ENCODE measurements around the gene CADM1.

The CADM1 gene

GRCh38 chr11:115393950-115394349 lies 110.3 kb downstream of the CADM1 start:
- no peak for DNase-seq

GRCh38 chr11:115391598-115391997 lies 112.6 kb downstream of the CADM1 start:
- DNase-seq: no peak

GRCh38 chr11:115391160-115391559 lies 113.1 kb downstream of the CADM1 start:
- DNase-seq: no peak

GRCh38 chr11:115390441-115390840 lies 113.8 kb downstream of the CADM1 start:
- no peak for DNase-seq

GRCh38 chr11:115389790-115390189 lies 114.4 kb downstream of the CADM1 start:
- DNase-seq: no peak

- no peak for DNase-seq
Measured at GRCh38 chr11:115385226-115385625, 119.0 kb downstream of the CADM1 start.

- no peak for DNase-seq
Measured at GRCh38 chr11:115384236-115384635, 120.0 kb downstream of the CADM1 start.

- DNase-seq: no peak
Measured at GRCh38 chr11:115383431-115383830, 120.8 kb downstream of the CADM1 start.

GRCh38 chr11:115379528-115379927 lies 124.7 kb downstream of the CADM1 start:
- DNase-seq: no peak

- DNase-seq: no peak
Measured at GRCh38 chr11:115378557-115378956, 125.7 kb downstream of the CADM1 start.

- no peak for DNase-seq
Measured at GRCh38 chr11:115377882-115378296, 126.3 kb downstream of the CADM1 start.

- DNase-seq: no peak
Measured at GRCh38 chr11:115368616-115369015, 135.6 kb downstream of the CADM1 start.

- no peak for DNase-seq
Measured at GRCh38 chr11:115366826-115367225, 137.4 kb downstream of the CADM1 start.

- no peak for DNase-seq
Measured at GRCh38 chr11:115365907-115366306, 138.3 kb downstream of the CADM1 start.

- no peak for DNase-seq
Measured at GRCh38 chr11:115364896-115365295, 139.3 kb downstream of the CADM1 start.

GRCh38 chr11:115363921-115364320 lies 140.3 kb downstream of the CADM1 start:
- DNase-seq: no peak

GRCh38 chr11:115363426-115363825 lies 140.8 kb downstream of the CADM1 start:
- DNase-seq: no peak

GRCh38 chr11:115362997-115363396 lies 141.2 kb downstream of the CADM1 start:
- DNase-seq: no peak

GRCh38 chr11:115361025-115361424 lies 143.2 kb downstream of the CADM1 start:
- DNase-seq: no peak

- no peak for DNase-seq
Measured at GRCh38 chr11:115360186-115360824, 143.9 kb downstream of the CADM1 start.

GRCh38 chr11:115357066-115357465 lies 147.1 kb downstream of the CADM1 start:
- no peak for DNase-seq

GRCh38 chr11:115352805-115353485 lies 151.3 kb downstream of the CADM1 start:
- no peak for DNase-seq

- DNase-seq: no peak
Measured at GRCh38 chr11:115349335-115350017, 154.7 kb downstream of the CADM1 start.

GRCh38 chr11:115348416-115348815 lies 155.8 kb downstream of the CADM1 start:
- no peak for DNase-seq

Measured in stimulated activated CD4-positive, alpha-beta T cell treated with anti-CD3 and anti-CD28 coated beads, Interleukin-4, amount 100 ng/mL, for 24 hours (primary cell).